ENCODE results near the gene CCZ1B.
"Not testable (repeated sequence)": the region's sequence is repeated elsewhere in the genome, so short reads cannot be mapped to it uniquely, and the experiment has no call there.

The CCZ1B gene

GRCh38 chr7:6831018-6831725 lies 5.1 kb upstream of the CCZ1B start:
- DNase-seq (ENCODE audit: low read depth in 2 of 2), result no peak

- not testable (repeated sequence) for DNase-seq (ENCODE audit: low read depth in 2 of 2)
These were observed 4.0 kb upstream of the CCZ1B start for GRCh38 chr7:6830026-6830425.

GRCh38 chr7:6829616-6830015 lies 3.5 kb upstream of the CCZ1B start:
- not testable (repeated sequence) for DNase-seq (ENCODE audit: low read depth in 2 of 2)

- DNase-seq (ENCODE audit: low read depth in 2 of 2), result not testable (repeated sequence)
These were observed 1.1 kb upstream of the CCZ1B start for GRCh38 chr7:6827180-6827579.

- DNase-seq (ENCODE audit: low read depth in 2 of 2), result not testable (repeated sequence)
These were observed 594 bp downstream of the CCZ1B start for GRCh38 chr7:6825236-6826125.

GRCh38 chr7:6821622-6822021 lies 4.5 kb downstream of the CCZ1B start:
- DNase-seq (ENCODE audit: low read depth in 2 of 2), result not testable (repeated sequence)

GRCh38 chr7:6815470-6815869 lies 10.6 kb downstream of the CCZ1B start:
- not testable (repeated sequence) for DNase-seq (ENCODE audit: low read depth in 2 of 2)

GRCh38 chr7:6813011-6813410 lies 13.1 kb downstream of the CCZ1B start:
- not testable (repeated sequence) for DNase-seq (ENCODE audit: low read depth in 2 of 2)

GRCh38 chr7:6807959-6808358 lies 18.1 kb downstream of the CCZ1B start:
- DNase-seq (ENCODE audit: low read depth in 2 of 2), result not testable (repeated sequence)

GRCh38 chr7:6807393-6807918 lies 18.6 kb downstream of the CCZ1B start:
- not testable (repeated sequence) for DNase-seq (ENCODE audit: low read depth in 2 of 2)

GRCh38 chr7:6800331-6800730 lies 25.7 kb downstream of the CCZ1B start:
- not testable (repeated sequence) for DNase-seq (ENCODE audit: low read depth in 2 of 2)

GRCh38 chr7:6799887-6800286 lies 26.2 kb downstream of the CCZ1B start:
- not testable (repeated sequence) for DNase-seq (ENCODE audit: low read depth in 2 of 2)

- DNase-seq (ENCODE audit: low read depth in 2 of 2), result not testable (repeated sequence)
These were observed 28.0 kb downstream of the CCZ1B start for GRCh38 chr7:6798047-6798446.

GRCh38 chr7:6797218-6797617 lies 28.9 kb downstream of the CCZ1B start:
- not testable (repeated sequence) for DNase-seq (ENCODE audit: low read depth in 2 of 2)

- DNase-seq (ENCODE audit: low read depth in 2 of 2), result not testable (repeated sequence)
These were observed 31.8 kb downstream of the CCZ1B start for GRCh38 chr7:6794276-6794675.

GRCh38 chr7:6792113-6792872 lies 33.8 kb downstream of the CCZ1B start:
- DNase-seq (ENCODE audit: low read depth in 2 of 2), result not testable (repeated sequence)

- DNase-seq (ENCODE audit: low read depth in 2 of 2), result not testable (repeated sequence)
These were observed 36.7 kb downstream of the CCZ1B start for GRCh38 chr7:6789353-6789752.

GRCh38 chr7:6781581-6781980 lies 44.5 kb downstream of the CCZ1B start:
- not testable (repeated sequence) for DNase-seq (ENCODE audit: low read depth in 2 of 2)

- DNase-seq (ENCODE audit: low read depth in 2 of 2), result not testable (repeated sequence)
These were observed 64.9 kb downstream of the CCZ1B start for GRCh38 chr7:6761186-6761585.

GRCh38 chr7:6753964-6754363 lies 72.1 kb downstream of the CCZ1B start, which contains the start of gene RSPH10B2:
Gene RSPH10B2 (plus strand): TSS chr7:6754103. CDS start chr7:6757678, 3,575 bp downstream.
- DNase-seq (ENCODE audit: low read depth in 2 of 2), result not testable (repeated sequence)

- not testable (repeated sequence) for DNase-seq (ENCODE audit: low read depth in 2 of 2)
These were observed 75.9 kb downstream of the CCZ1B start for GRCh38 chr7:6750173-6750572.

All from stimulated activated CD4-positive, alpha-beta T cell treated with anti-CD3 and anti-CD28 coated beads, Interleukin-1b, Interleukin-23, amount 100 ng/mL, for 1 hour (primary cell).